Fibroblast of lung (primary cell): ENCODE results near the gene WAC.

Experiments used
- CTCF ChIP-seq, 2 donors: IDR thresholded peaks in 1 of 2; conservative IDR thresholded peaks in 1 of 2; 1 replicate in 1 of 2; 2 replicates in 1 of 2; pipeline ENCODE4 v1.5.1; 2011 to 2012; ENCODE audit warnings: low read length in 2 of 2, control low read depth in 1 of 2, inconsistent platforms in 1 of 2, low read depth in 1 of 2, mild to moderate bottlenecking in 1 of 2
- EZH2 ChIP-seq: IDR thresholded peaks from 2 replicates; pipeline ENCODE4 v1.5.1; 2012; ENCODE audit warnings: low read length, control low read depth, mild to moderate bottlenecking; ENCODE audit errors: missing control alignments

- no peak for TF ChIP-seq CTCF (conservative IDR thresholded peaks at IDR 0.05 in 1 of 2, IDR thresholded peaks at IDR 0.05 in 1 of 2; ENCODE audit: low read depth in 1 of 2, low read length in 2 of 2)
- no peak for TF ChIP-seq EZH2
These were observed 37.8 kb upstream of the WAC start for GRCh38 chr10:28495084-28495483.
